Peyer's patch (tissue), 4 donors: ENCODE data around the gene SPDEF.

Experiments
- CTCF ChIP-seq, 6 experiments: fragments of 450-650 bp in 4 of 6; fragments of 200-600 bp in 2 of 6; sonication (generic) in 1 of 6; IDR thresholded peaks; one replicate each; pipeline ENCODE4 v1.5.1; 2017 to 2019; ENCODE audit warnings: antibody characterized with exemption in 6 of 6, mild to moderate bottlenecking in 3 of 6, moderate library complexity in 1 of 6
- POLR2A ChIP-seq, 2 donors: fragments of 450-650 bp; IDR thresholded peaks; one replicate each; pipeline ENCODE4 v1.5.1; 2017; ENCODE audit warnings: antibody characterized with exemption in 2 of 2, mild to moderate bottlenecking in 2 of 2, moderate library complexity in 2 of 2

- TF ChIP-seq CTCF (IDR thresholded peaks at IDR 0.05): no peak
- no peak for TF ChIP-seq POLR2A (IDR thresholded peaks at IDR 0.05)
Measured at GRCh38 chr6:34524499-34524898, 31.6 kb downstream of the SPDEF start.
